Prostate gland (tissue), 2 donors: ENCODE data around the gene CXCL6. TPM values are rescaled to one million over a fixed set of nuclear protein-coding genes. Genes with fewer than 3 reads are reported as not detected.

Source experiments
- DNase-seq: peaks from one replicate; pipeline ENCODE4 v3.0.0-alpha.2; 2019; ENCODE audit warnings: low spot score
- H3K27ac ChIP-seq, 2 donors: fragments of 200-600 bp; sonication (generic); 2 replicates each; pipeline ENCODE4 v1.5.1; 2017 to 2019
- H3K27me3 ChIP-seq: fragments of 200-600 bp; sonication (generic); replicated peaks from 2 replicates; pipeline ENCODE4 v1.5.1; 2019; ENCODE audit not compliant: insufficient read depth
- H3K36me3 ChIP-seq, 2 donors: fragments of 200-600 bp; sonication (generic); 1 replicate in 1 of 2; 2 replicates in 1 of 2; pipeline versions ENCODE4 v1.5.1 to v1.8.1; 2017 to 2019
- H3K4me1 ChIP-seq: fragments of 200-600 bp; sonication (generic); replicated peaks from 2 replicates; pipeline ENCODE4 v1.5.1; 2019
- H3K4me3 ChIP-seq, 2 donors: fragments of 200-600 bp; sonication (generic); 2 replicates each; pipeline ENCODE4 v1.5.1; 2017 to 2019
- H3K9me3 ChIP-seq: fragments of 200-600 bp; sonication (generic); 2 replicates; pipeline ENCODE4 v1.5.1; 2017
- POLR2A ChIP-seq: fragments of 450-650 bp; IDR thresholded peaks from one replicate; pipeline ENCODE4 v1.6.1; 2016; ENCODE audit warnings: antibody characterized with exemption, mild to moderate bottlenecking
- POLR2AphosphoS5 ChIP-seq: sonication (generic); formaldehyde crosslinking; IDR thresholded peaks from one replicate; pipeline ENCODE4 v1.6.1; 2017; ENCODE audit warnings: antibody characterized with exemption
- WGBS: methylation state at CpG from one replicate; pipeline ENCODE4 v1.1.5; 2018; 5-methylcytosine and 5-hydroxymethylcytosine counted together
- intact Hi-C: fragments of 100-400 bp; cut with DNase I; formaldehyde crosslinking; loops from one replicate; pipeline ENCODE4 v1.14.2; 2022
- total RNA-seq, 2 donors: library from RNA; depleted of rRNA; stranded (reverse); fragments of >200 nt; gene quantifications; one replicate each; pipeline ENCODE4 v1.1.0, GENCODE V29; 2016
- TF ChIP-seq, protein P1 (sequence below), 4 experiments: fragments of 200-600 bp in 2 of 4; fragments of 450-650 bp in 2 of 4; sonication (generic) in 2 of 4; IDR thresholded peaks; 1 replicate in 3 of 4; 2 replicates in 1 of 4; pipeline ENCODE4 v1.5.1; 2016 to 2019; ENCODE audit warnings: antibody characterized with exemption in 4 of 4, mild to moderate bottlenecking in 2 of 4, moderate library complexity in 2 of 4

Gene CXCL6
- total RNA-seq, 2 donors from 2014 or later = 5.2 to 8.4 TPM

DNA sequence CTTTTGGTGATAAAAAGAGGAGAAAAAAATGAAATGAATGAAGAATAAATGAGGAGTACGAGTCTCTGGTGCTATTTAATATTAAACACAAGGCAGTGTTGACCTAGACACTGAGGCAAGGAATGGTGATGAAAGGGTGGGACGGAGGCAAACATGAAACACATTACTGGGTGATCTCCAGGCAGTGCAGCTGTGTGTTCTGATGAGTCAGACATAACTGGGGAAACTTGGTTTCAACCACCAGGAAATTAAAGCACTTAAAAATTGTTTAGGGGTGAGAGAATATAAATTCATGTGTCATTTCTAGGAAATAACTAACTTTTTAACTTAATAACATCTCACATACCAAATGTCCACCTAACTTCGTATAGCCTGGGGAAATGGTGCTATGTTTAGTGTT, 19.7 kb upstream of the CXCL6 start:
- H3K4me3 ChIP-seq = no peak overlapping the region
- no peaks in the 10 kb centered on the region for H3K4me1 ChIP-seq
- TF ChIP-seq POLR2A (no peak), POLR2AphosphoS5 (no peak)
- TF ChIP-seq, protein P1, sequence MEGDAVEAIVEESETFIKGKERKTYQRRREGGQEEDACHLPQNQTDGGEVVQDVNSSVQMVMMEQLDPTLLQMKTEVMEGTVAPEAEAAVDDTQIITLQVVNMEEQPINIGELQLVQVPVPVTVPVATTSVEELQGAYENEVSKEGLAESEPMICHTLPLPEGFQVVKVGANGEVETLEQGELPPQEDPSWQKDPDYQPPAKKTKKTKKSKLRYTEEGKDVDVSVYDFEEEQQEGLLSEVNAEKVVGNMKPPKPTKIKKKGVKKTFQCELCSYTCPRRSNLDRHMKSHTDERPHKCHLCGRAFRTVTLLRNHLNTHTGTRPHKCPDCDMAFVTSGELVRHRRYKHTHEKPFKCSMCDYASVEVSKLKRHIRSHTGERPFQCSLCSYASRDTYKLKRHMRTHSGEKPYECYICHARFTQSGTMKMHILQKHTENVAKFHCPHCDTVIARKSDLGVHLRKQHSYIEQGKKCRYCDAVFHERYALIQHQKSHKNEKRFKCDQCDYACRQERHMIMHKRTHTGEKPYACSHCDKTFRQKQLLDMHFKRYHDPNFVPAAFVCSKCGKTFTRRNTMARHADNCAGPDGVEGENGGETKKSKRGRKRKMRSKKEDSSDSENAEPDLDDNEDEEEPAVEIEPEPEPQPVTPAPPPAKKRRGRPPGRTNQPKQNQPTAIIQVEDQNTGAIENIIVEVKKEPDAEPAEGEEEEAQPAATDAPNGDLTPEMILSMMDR (IDR thresholded peaks at IDR 0.05) = no peak
- H3K36me3 ChIP-seq = no peaks in the 10 kb centered on the region
- H3K27me3 ChIP-seq = no peaks in the 10 kb centered on the region
- no peak for DNase-seq
- intact Hi-C loops = no loop called here
- 49% methylated on average over 3 of the region's 3 CpGs for WGBS
- no peaks in the 10 kb centered on the region for H3K9me3 ChIP-seq
- H3K27ac ChIP-seq = no peak overlapping the region

DNA sequence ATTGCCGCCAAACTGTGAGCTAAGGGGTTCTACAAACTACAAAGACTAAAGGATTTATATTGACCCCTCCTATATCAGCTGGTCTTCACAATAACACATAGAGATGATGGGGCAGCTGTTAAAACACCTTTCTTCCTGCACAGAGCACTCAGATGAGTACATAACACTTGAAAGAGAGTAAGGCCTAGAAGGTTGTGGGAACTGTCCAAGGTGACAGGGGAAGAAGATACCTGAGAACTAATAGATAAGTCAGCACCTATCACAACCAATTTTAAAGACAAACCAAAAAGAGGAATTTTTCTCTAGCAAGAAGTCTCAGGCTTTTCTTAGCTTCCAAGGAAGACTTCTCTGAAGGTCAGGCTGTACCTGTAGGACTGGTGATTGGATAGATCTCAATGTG, 19.1 kb upstream of the CXCL6 start:
- no peaks in the 10 kb centered on the region for H3K36me3 ChIP-seq
- H3K27me3 ChIP-seq = no peaks in the 10 kb centered on the region
- no peaks in the 10 kb centered on the region for H3K9me3 ChIP-seq
- no peaks in the 10 kb centered on the region for H3K4me1 ChIP-seq
- intact Hi-C loops = no loop called here
- H3K27ac ChIP-seq = no peak overlapping the region
- WGBS = 100% methylated on average over 1 of the region's 1 CpG
- DNase-seq = no peak
- TF ChIP-seq, protein P1 (IDR thresholded peaks at IDR 0.05) = no peak
- TF ChIP-seq POLR2AphosphoS5 (no peak), POLR2A (no peak)
- H3K4me3 ChIP-seq = no peak overlapping the region

DNA sequence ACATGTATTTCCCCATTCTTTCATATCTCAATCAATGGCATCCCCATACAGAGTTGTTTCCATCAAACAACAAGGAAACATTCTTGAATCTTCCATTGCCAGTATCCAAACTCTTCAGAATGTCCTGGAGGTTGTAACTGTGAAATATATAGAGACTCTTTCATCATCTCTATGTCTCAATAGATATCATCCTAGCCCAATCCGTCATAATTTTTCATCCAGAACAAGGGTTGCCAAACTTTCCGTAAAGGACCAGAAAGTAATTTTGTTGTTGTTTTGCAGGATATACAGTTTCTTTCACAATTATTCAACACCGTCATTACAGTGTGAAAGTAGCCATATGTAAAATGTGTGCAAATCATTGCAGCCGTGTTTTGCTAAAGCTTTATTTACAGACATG, 15.2 kb upstream of the CXCL6 start:
- Histone ChIP-seq H3K4me3 (no peak overlapping the region), H3K4me1 (no peaks in the 10 kb centered on the region), H3K36me3 (no peaks in the 10 kb centered on the region), H3K9me3 (no peaks in the 10 kb centered on the region), H3K27me3 (no peaks in the 10 kb centered on the region), H3K27ac (no peak overlapping the region)
- intact Hi-C loops = no loop called here
- no peak for DNase-seq
- WGBS = 93% methylated on average over 4 of the region's 4 CpGs
- TF ChIP-seq POLR2AphosphoS5 (no peak), POLR2A (no peak)
- TF ChIP-seq, protein P1 (IDR thresholded peaks at IDR 0.05) = no peak

GRCh38 chr4:73822389-73822788, 14.1 kb upstream of the CXCL6 start:
- H3K27me3 ChIP-seq = no peaks in the 10 kb centered on the region
- 87% methylated on average over 3 of the region's 3 CpGs for WGBS
- no peak for DNase-seq
- no peaks in the 10 kb centered on the region for H3K9me3 ChIP-seq
- no peak overlapping the region for H3K4me3 ChIP-seq
- TF ChIP-seq POLR2A (no peak), POLR2AphosphoS5 (no peak)
- TF ChIP-seq, protein P1 (IDR thresholded peaks at IDR 0.05) = no peak
- no peaks in the 10 kb centered on the region for H3K36me3 ChIP-seq
- H3K4me1 ChIP-seq = no peaks in the 10 kb centered on the region
- no peak overlapping the region for H3K27ac ChIP-seq
- intact Hi-C loops = no loop called here

DNA sequence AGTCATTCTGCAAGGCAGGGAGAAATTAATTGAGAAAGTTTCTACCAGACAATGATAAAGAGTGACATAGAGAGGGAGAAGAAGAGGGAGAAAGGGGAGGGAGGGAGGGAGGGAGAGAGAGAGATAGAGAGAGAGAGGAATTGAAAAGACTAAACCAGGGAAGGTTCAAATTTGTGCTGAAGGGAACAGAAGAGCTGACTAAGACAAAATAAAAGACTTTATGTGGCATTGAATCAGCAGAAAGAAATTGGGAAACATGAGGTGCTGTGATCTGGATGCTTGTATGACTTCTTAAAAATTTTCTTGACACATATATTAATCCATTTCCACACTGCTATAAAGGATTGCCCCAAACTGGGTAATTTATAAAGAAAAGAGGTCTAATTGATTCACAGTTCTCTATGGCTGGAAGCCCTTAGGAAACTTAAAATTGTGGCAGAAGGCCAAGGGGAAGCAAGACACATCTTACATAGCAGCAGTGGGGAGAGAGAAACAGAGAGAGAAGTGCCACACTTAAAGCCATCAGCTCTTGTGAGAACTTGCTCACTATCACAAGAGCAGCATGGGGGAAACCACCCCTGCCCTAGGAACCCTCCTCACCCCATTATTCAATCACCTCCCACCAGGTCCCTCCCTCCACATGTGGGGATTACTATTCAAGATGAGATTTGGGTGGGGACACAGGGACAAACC, 13.5 kb upstream of the CXCL6 start:
- H3K4me3 ChIP-seq = no peak overlapping the region

More for the DNA sequence above, 13.5 kb upstream of the CXCL6 start:
- intact Hi-C loops = no loop called here
- H3K9me3 ChIP-seq = no peaks in the 10 kb centered on the region
- H3K36me3 ChIP-seq = no peaks in the 10 kb centered on the region
- H3K27me3 ChIP-seq = no peaks in the 10 kb centered on the region
- TF ChIP-seq, protein P1 (IDR thresholded peaks at IDR 0.05) = no peak
- TF ChIP-seq POLR2AphosphoS5 (no peak), POLR2A (no peak)
- H3K27ac ChIP-seq = no peak overlapping the region
- H3K4me1 ChIP-seq = no peaks in the 10 kb centered on the region
- no peak for DNase-seq
